PC-3 (cell line): ENCODE results near the gene PET117. TPM values are rescaled to one million over a fixed set of nuclear protein-coding genes. Genes with fewer than 3 reads are reported as not detected.
A peak's percentile ranks its signal among the peaks of the same experiment; 100 is the strongest.

Experiments
- ATAC-seq: fragments of 200-7000 bp; cut with Tn5 transposase; 2 replicates; pipeline ENCODE4 v1.9.1; 2020; ENCODE audit warnings: mild to moderate bottlenecking, moderate library complexity
- BruUV-seq: library from RNA; stranded (reverse); fragments of 400-500 nt; replicated peaks from 2 replicates; lab custom pipeline; 2021; lab: Mats Ljungman, UMichigan
- CTCF ChIA-PET: fragments of 300-600 bp; sonication (Branson Sonifier 250); formaldehyde crosslinking; loops from one replicate; lab custom pipeline; 2022; ENCODE audit warnings: antibody characterized with exemption; lab: Charles Lee
- POLR2A ChIA-PET: fragments of 300-600 bp; sonication (Branson Sonifier 250); formaldehyde crosslinking; loops from one replicate; lab custom pipeline; 2022; ENCODE audit warnings: antibody characterized with exemption; ENCODE audit not compliant: unreplicated experiment; lab: Charles Lee
- DNase-seq: peaks from one replicate; pipeline ENCODE4 v3.0.0-alpha.2; 2015
- H2AFZ ChIP-seq: fragments of 300-600 bp; sonication (generic); 2 replicates; pipeline ENCODE4 v1.6.0; 2016; ENCODE audit warnings: antibody characterized with exemption, low read length
- H3F3A ChIP-seq: fragments of 300-600 bp; sonication (generic); one replicate; pipeline ENCODE4 v1.6.0; 2017; ENCODE audit warnings: antibody characterized with exemption, low read length, control low read depth, mild to moderate bottlenecking; ENCODE audit not compliant: unreplicated experiment
- H3K27ac ChIP-seq: fragments of 300-600 bp; sonication (generic); 2 replicates; pipeline ENCODE4 v1.5.1; 2016; ENCODE audit warnings: mild to moderate bottlenecking, low read length
- H3K27me3 ChIP-seq: fragments of 300-600 bp; sonication (generic); 2 replicates; pipeline ENCODE4 v1.6.1; 2016; ENCODE audit warnings: low read length, mixed read lengths
- H3K36me3 ChIP-seq: fragments of 300-600 bp; sonication (generic); 2 replicates; pipeline ENCODE4 v1.6.1; 2016; ENCODE audit warnings: low read depth, mixed run types, low read length, mixed read lengths
- H3K4me1 ChIP-seq: fragments of 300-600 bp; sonication (generic); 2 replicates; pipeline ENCODE4 v1.5.1; 2016; ENCODE audit warnings: low read length; ENCODE audit not compliant: insufficient read depth
- H3K4me2 ChIP-seq: fragments of 300-600 bp; sonication (generic); 2 replicates; pipeline ENCODE4 v1.6.0; 2016; ENCODE audit warnings: low read length
- H3K4me3 ChIP-seq: fragments of 300-600 bp; sonication (generic); 2 replicates; pipeline ENCODE4 v1.5.1; 2016; ENCODE audit warnings: mild to moderate bottlenecking, low read length, mixed read lengths
- H3K79me2 ChIP-seq: fragments of 300-600 bp; sonication (generic); 2 replicates; pipeline ENCODE4 v1.6.1; 2017; ENCODE audit warnings: low read length, mixed read lengths
- H3K9ac ChIP-seq: fragments of 300-600 bp; sonication (generic); 2 replicates; pipeline ENCODE4 v1.6.0; 2016; ENCODE audit warnings: mild to moderate bottlenecking, low read length
- H3K9me2 ChIP-seq: fragments of 300-600 bp; sonication (generic); replicated peaks from 2 replicates; pipeline ENCODE4 v1.6.1; 2016; ENCODE audit warnings: mixed run types, low read length, mixed read lengths
- H3K9me3 ChIP-seq: fragments of 300-600 bp; sonication (generic); 2 replicates; pipeline ENCODE4 v1.6.1; 2016; ENCODE audit warnings: low read length, mixed read lengths
- H4K20me1 ChIP-seq: fragments of 300-600 bp; sonication (generic); 2 replicates; pipeline ENCODE4 v1.6.1; 2016; ENCODE audit warnings: low read length, mixed read lengths
- CTCF ChIP-seq: fragments of 300-600 bp; sonication (generic); conservative IDR thresholded peaks from 2 replicates; pipeline ENCODE4 v1.5.1; 2017; ENCODE audit warnings: antibody characterized with exemption, low read depth, mild to moderate bottlenecking, low read length
- EZH2 ChIP-seq: fragments of 300-600 bp; sonication (generic); IDR thresholded peaks from one replicate; pipeline ENCODE4 v1.6.1; 2017; ENCODE audit warnings: antibody characterized with exemption, mild to moderate bottlenecking, low read length; ENCODE audit not compliant: unreplicated experiment
- EZH2phosphoT487 ChIP-seq: fragments of 300-600 bp; sonication (generic); IDR thresholded peaks from 2 replicates; pipeline ENCODE4 v1.6.1; 2018; ENCODE audit warnings: mild to moderate bottlenecking, antibody characterized with exemption, low read length, borderline replicate concordance
- intact Hi-C: fragments of 100-400 bp; cut with micrococcal nuclease; formaldehyde crosslinking; loops from 2 replicates; pipeline ENCODE4 v1.9.0; 2023
- total RNA-seq: library from RNA; depleted of rRNA; stranded (reverse); fragments of >200 nt; gene quantifications from 2 replicates; pipeline ENCODE4 v1.2.3, GENCODE V29; 2014

PET117 gene
- total RNA-seq, 1 experiment from 2014 or later = 21.2 TPM

GRCh38 chr20:18164356-18164755, 26.7 kb downstream of the PET117 start:
- peaks cover 11% of the 10 kb centered on the region for H3K36me3 ChIP-seq
- BruUV-seq = no TSS peak
- no peak for ATAC-seq

GRCh38 chr20:18165553-18165952, 27.9 kb downstream of the PET117 start:
- Histone ChIP-seq H3K4me3 (no peak overlapping the region), H3F3A (no peaks in the 10 kb centered on the region), H3K27me3 (no peaks in the 10 kb centered on the region), H3K9me3 (no peaks in the 10 kb centered on the region), H3K4me2 (no peak overlapping the region), H3K27ac (no peak overlapping the region), H3K9me2 (no peaks in the 10 kb centered on the region), H3K4me1 (peaks cover 11% of the 10 kb centered on the region; the same call in 1 of the 2 replicates), H3K36me3 (peaks cover 11% of the 10 kb centered on the region), H2AFZ (no peak overlapping the region), H3K9ac (no peak overlapping the region), H3K79me2 (no peaks in the 10 kb centered on the region), H4K20me1 (no peaks in the 10 kb centered on the region)
- DNase-seq (no peak), ATAC-seq (no peak)
- BruUV-seq = no TSS peak
- TF ChIP-seq CTCF = no peak
- no peak for TF ChIP-seq EZH2
- TF ChIP-seq EZH2phosphoT487 = no peak
- POLR2A ChIA-PET = no interaction called here
- CTCF ChIA-PET = no interaction called here
- intact Hi-C loops = no loop called here

More at GRCh38 chr20:18164356-18164755, 26.7 kb downstream of the PET117 start:
- no peaks in the 10 kb centered on the region for H3F3A ChIP-seq
- peaks cover 11% of the 10 kb centered on the region; the same call in 1 of the 2 replicates for H3K4me1 ChIP-seq
- H3K4me3 ChIP-seq = no peak overlapping the region
- H3K27ac ChIP-seq = peak overlapping the region; percentile 28
- H3K9me2 ChIP-seq = no peaks in the 10 kb centered on the region
- CTCF ChIA-PET = no interaction called here
- no peaks in the 10 kb centered on the region for H3K27me3 ChIP-seq
- no peak overlapping the region for H3K9ac ChIP-seq
- intact Hi-C loops = no loop called here
- H3K4me2 ChIP-seq = no peak overlapping the region
- no peaks in the 10 kb centered on the region for H3K9me3 ChIP-seq
- peak; percentile 76 for DNase-seq
- no peaks in the 10 kb centered on the region for H4K20me1 ChIP-seq
- no peak overlapping the region for H2AFZ ChIP-seq
- POLR2A ChIA-PET = no interaction called here
- TF ChIP-seq EZH2 = no peak
- TF ChIP-seq EZH2phosphoT487 = no peak
- no peak for TF ChIP-seq CTCF
- H3K79me2 ChIP-seq = no peaks in the 10 kb centered on the region

- ATAC-seq (no peak), DNase-seq (no peak)
- intact Hi-C loops = no loop called here
- Histone ChIP-seq H3K4me3 (no peak overlapping the region), H3K27ac (no peak overlapping the region), H3K4me1 (peaks cover 11% of the 10 kb centered on the region; the same call in 1 of the 2 replicates), H3K79me2 (no peaks in the 10 kb centered on the region), H4K20me1 (no peaks in the 10 kb centered on the region), H2AFZ (no peak overlapping the region), H3K9me2 (no peaks in the 10 kb centered on the region), H3K9ac (no peak overlapping the region), H3K27me3 (no peaks in the 10 kb centered on the region), H3K36me3 (peaks cover 14% of the 10 kb centered on the region), H3K9me3 (no peaks in the 10 kb centered on the region), H3K4me2 (no peak overlapping the region), H3F3A (no peaks in the 10 kb centered on the region)
- ChIA-PET POLR2A (no interaction called here), CTCF (no interaction called here)
- TF ChIP-seq EZH2 (no peak), EZH2phosphoT487 (no peak), CTCF (no peak)
- no TSS peak for BruUV-seq
These were observed 28.7 kb downstream of the PET117 start for GRCh38 chr20:18166241-18166881.
